ENCODE data around the gene SLC2A10.

SLC2A10 gene

DNA sequence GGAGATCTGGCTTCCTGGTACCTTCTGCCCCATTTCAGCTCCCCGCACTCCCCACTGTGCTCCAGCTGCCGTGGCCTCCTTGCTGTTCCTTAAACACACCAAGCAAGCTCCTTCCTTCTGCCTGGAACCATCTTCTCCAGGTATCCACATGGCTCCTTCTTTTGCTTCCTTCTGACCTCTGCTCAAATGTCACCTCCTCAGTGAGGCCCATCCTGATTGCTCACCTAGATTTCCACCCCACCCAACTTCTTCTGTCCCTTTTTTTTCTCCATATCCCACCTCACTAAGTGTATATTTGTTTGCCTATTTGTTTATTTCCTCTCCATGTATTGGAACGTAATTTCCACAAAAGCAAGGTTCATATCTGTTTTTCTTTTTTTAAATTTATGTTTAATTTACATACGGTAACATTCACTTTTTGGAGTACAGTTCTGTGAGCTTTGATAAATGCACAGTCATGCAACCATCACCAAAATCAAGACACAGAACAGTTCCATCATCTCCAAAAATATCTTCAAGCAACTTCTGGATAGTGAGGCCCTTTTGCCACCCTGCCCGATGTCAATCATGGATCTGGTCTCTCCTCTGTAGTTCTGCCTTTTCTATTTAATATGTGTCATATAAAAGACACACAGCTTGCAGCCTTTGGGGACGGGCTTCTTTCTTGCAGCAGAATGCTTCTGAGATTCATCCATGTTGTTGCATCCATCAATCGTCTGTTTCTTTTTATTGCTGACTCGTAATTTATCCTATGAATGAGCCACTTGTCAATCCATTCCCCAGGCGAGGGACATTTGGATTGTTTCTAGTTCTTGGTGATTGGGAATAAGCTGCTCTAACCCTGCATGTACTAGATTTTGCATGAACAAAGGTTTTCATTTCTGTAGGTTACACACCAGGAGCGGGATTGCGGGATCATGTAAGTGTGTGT, 46.3 kb downstream of the SLC2A10 start:
- Histone ChIP-seq H3K36me3 (ENCODE audit: low read depth) (no peaks in the 10 kb centered on the region), H3K27me3 (ENCODE audit: insufficient read depth, poor library complexity, severe bottlenecking) (no peaks in the 10 kb centered on the region), H3K4me1 (ENCODE audit: insufficient read depth, poor library complexity, severe bottlenecking) (no peaks in the 10 kb centered on the region), H3K9me3 (ENCODE audit: severe bottlenecking) (no peaks in the 10 kb centered on the region), H3K27ac (ENCODE audit: poor library complexity, severe bottlenecking) (no peak overlapping the region), H3K4me3 (ENCODE audit: severe bottlenecking) (no peak overlapping the region)
- DNase-seq (ENCODE audit: low spot score) (peak; percentile 51), ATAC-seq (ENCODE audit: low read depth) (no peak)
- TF ChIP-seq, protein P1, sequence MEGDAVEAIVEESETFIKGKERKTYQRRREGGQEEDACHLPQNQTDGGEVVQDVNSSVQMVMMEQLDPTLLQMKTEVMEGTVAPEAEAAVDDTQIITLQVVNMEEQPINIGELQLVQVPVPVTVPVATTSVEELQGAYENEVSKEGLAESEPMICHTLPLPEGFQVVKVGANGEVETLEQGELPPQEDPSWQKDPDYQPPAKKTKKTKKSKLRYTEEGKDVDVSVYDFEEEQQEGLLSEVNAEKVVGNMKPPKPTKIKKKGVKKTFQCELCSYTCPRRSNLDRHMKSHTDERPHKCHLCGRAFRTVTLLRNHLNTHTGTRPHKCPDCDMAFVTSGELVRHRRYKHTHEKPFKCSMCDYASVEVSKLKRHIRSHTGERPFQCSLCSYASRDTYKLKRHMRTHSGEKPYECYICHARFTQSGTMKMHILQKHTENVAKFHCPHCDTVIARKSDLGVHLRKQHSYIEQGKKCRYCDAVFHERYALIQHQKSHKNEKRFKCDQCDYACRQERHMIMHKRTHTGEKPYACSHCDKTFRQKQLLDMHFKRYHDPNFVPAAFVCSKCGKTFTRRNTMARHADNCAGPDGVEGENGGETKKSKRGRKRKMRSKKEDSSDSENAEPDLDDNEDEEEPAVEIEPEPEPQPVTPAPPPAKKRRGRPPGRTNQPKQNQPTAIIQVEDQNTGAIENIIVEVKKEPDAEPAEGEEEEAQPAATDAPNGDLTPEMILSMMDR (IDR thresholded peaks at IDR 0.05; ENCODE audit: poor library complexity, severe bottlenecking) = no peak

DNA sequence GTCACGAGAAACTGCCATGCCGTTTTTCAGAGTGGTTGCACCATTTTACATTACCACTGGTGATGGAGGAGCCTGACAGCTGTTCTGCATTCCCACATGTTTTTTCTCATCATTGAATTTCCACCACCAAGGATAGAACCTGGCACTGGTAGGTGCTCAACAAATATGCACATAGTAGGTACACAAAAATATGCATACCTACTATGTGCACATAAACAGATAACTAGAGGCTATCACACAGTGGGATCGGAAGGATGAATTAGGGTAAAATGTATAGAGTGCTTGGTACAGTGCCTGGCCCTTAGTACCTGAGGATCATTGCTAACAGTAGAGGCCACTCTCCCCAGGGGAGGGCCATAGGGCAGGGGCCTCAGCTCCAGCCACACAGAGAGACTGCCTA, 47.0 kb downstream of the SLC2A10 start:
- Histone ChIP-seq H3K9me3 (ENCODE audit: severe bottlenecking) (no peaks in the 10 kb centered on the region), H3K27ac (ENCODE audit: poor library complexity, severe bottlenecking) (no peak overlapping the region), H3K4me1 (ENCODE audit: insufficient read depth, poor library complexity, severe bottlenecking) (no peaks in the 10 kb centered on the region), H3K27me3 (ENCODE audit: insufficient read depth, poor library complexity, severe bottlenecking) (no peaks in the 10 kb centered on the region), H3K4me3 (ENCODE audit: severe bottlenecking) (no peak overlapping the region), H3K36me3 (ENCODE audit: low read depth) (no peaks in the 10 kb centered on the region)
- ATAC-seq (ENCODE audit: low read depth) (no peak), DNase-seq (ENCODE audit: low spot score) (no peak)
- TF ChIP-seq, protein P1 (IDR thresholded peaks at IDR 0.05; ENCODE audit: poor library complexity, severe bottlenecking) = no peak

DNA sequence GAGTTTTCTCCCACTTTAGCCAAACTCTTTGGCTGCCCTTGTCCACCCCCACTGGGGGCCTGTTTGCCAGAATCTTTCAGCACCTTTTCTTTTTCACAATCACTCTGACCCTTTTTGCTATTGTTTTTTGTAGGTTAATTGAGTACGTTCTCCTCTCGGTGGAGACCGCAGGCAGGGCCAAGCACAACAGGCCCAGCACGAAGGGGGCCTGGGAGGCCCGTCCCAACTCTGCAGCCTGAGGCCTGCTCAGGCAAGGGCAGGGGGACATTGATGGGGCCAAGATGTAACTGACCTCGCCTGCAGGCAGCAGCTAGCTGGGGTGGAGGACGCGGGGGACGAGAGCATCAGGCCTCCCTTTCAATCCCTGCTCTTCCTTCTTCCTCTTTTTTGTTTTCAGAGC, 47.7 kb downstream of the SLC2A10 start:
- no peak overlapping the region for H3K4me3 ChIP-seq (ENCODE audit: severe bottlenecking)
- no peak for ATAC-seq (ENCODE audit: low read depth)
- no peaks in the 10 kb centered on the region for H3K4me1 ChIP-seq (ENCODE audit: insufficient read depth, poor library complexity, severe bottlenecking)
- TF ChIP-seq, protein P1 (IDR thresholded peaks at IDR 0.05; ENCODE audit: poor library complexity, severe bottlenecking) = no peak
- no peaks in the 10 kb centered on the region for H3K36me3 ChIP-seq (ENCODE audit: low read depth)
- H3K27ac ChIP-seq (ENCODE audit: poor library complexity, severe bottlenecking) = no peak overlapping the region
- H3K9me3 ChIP-seq (ENCODE audit: severe bottlenecking) = no peaks in the 10 kb centered on the region
- H3K27me3 ChIP-seq (ENCODE audit: insufficient read depth, poor library complexity, severe bottlenecking) = no peaks in the 10 kb centered on the region
- DNase-seq (ENCODE audit: low spot score) = peak; percentile 61

- DNase-seq (ENCODE audit: low spot score) (no peak), ATAC-seq (ENCODE audit: low read depth) (peak; percentile 66)
Measured at GRCh38 chr20:46757754-46758678, 48.6 kb downstream of the SLC2A10 start.

More at GRCh38 chr20:46757754-46758678, 48.6 kb downstream of the SLC2A10 start:
- no peak overlapping the region for H3K27ac ChIP-seq (ENCODE audit: poor library complexity, severe bottlenecking)
- no peaks in the 10 kb centered on the region for H3K27me3 ChIP-seq (ENCODE audit: insufficient read depth, poor library complexity, severe bottlenecking)
- no peaks in the 10 kb centered on the region for H3K9me3 ChIP-seq (ENCODE audit: severe bottlenecking)
- TF ChIP-seq, protein P1 (IDR thresholded peaks at IDR 0.05; ENCODE audit: poor library complexity, severe bottlenecking) = peak; percentile 100
- no peak overlapping the region for H3K4me3 ChIP-seq (ENCODE audit: severe bottlenecking)
- H3K36me3 ChIP-seq (ENCODE audit: low read depth) = no peaks in the 10 kb centered on the region
- H3K4me1 ChIP-seq (ENCODE audit: insufficient read depth, poor library complexity, severe bottlenecking) = no peaks in the 10 kb centered on the region
